Gastrocnemius medialis (tissue), 4 donors: ENCODE results near the gene KCNAB3. TPM values are rescaled to one million over a fixed set of nuclear protein-coding genes. Genes with fewer than 3 reads are reported as not detected.

ENCODE experiments used
- ATAC-seq, 2 donors: fragments of 150-250 bp; one replicate each; pipeline ENCODE4 v1.9.1; 2016
- DNase-seq, 2 donors: peaks; one replicate each; pipeline ENCODE4 v3.0.0-alpha.2; 2019
- H3K27ac ChIP-seq, 4 donors: fragments of 200-600 bp; sonication (generic); 1 replicate in 1 of 4; 2 replicates in 3 of 4; pipeline ENCODE4 v1.5.1; 2016 to 2018; ENCODE audit warnings: mild to moderate bottlenecking in 2 of 4, moderate library complexity in 1 of 4
- H3K27me3 ChIP-seq, 3 donors: fragments of 200-600 bp; sonication (generic) in 2 of 3; 1 replicate in 1 of 3; 2 replicates in 2 of 3; pipeline versions ENCODE4 v1.5.1 to v1.6.0; 2016 to 2019; ENCODE audit warnings: mild to moderate bottlenecking in 1 of 3, moderate library complexity in 1 of 3
- H3K36me3 ChIP-seq, 2 donors: fragments of 200-600 bp; sonication (generic) in 1 of 2; one replicate each; pipeline ENCODE4 v1.5.1; 2017 to 2018
- H3K4me1 ChIP-seq, 2 donors: fragments of 200-600 bp; sonication (generic) in 1 of 2; one replicate each; pipeline ENCODE4 v1.5.1; 2016 to 2017; ENCODE audit warnings: mild to moderate bottlenecking in 2 of 2
- H3K4me3 ChIP-seq, 4 donors: fragments of 200-600 bp; sonication (generic) in 3 of 4; 1 replicate in 1 of 4; 2 replicates in 3 of 4; pipeline ENCODE4 v1.5.1; 2016 to 2019; ENCODE audit warnings: mild to moderate bottlenecking in 2 of 4
- H3K9me3 ChIP-seq, 3 donors: fragments of 200-600 bp; sonication (generic) in 2 of 3; 1 replicate in 1 of 3; 2 replicates in 2 of 3; pipeline ENCODE4 v1.5.1; 2016 to 2019
- CTCF ChIP-seq, 5 experiments: fragments of 450-650 bp in 3 of 5; fragments of 200-600 bp in 2 of 5; sonication (generic) in 2 of 5; IDR thresholded peaks in 4 of 5; conservative IDR thresholded peaks in 1 of 5; 1 replicate in 4 of 5; 2 replicates in 1 of 5; pipeline ENCODE4 v1.5.1; 2016 to 2019; ENCODE audit warnings: antibody characterized with exemption in 5 of 5, mild to moderate bottlenecking in 3 of 5, moderate library complexity in 3 of 5
- POLR2A ChIP-seq, 2 donors: fragments of 450-650 bp; IDR thresholded peaks; one replicate each; pipeline ENCODE4 v1.6.1; 2017; ENCODE audit warnings: antibody characterized with exemption in 2 of 2, mild to moderate bottlenecking in 2 of 2, moderate library complexity in 2 of 2
- in situ Hi-C, 4 donors: fragments of 200-750 bp; cut with MboI; loops; one replicate each; pipeline versions ENCODE4 v1.15.0 to v1.8.0; 2017; ENCODE audit warnings: low sequenced_read_pairs in 4 of 4
- intact Hi-C: fragments of 100-400 bp; cut with DNase I; formaldehyde crosslinking; loops from one replicate; pipeline ENCODE4 v1.15.1; 2023; ENCODE audit warnings: low total_unique reads
- total RNA-seq, 4 donors: library from RNA; depleted of rRNA; stranded (reverse); fragments of >200 nt; gene quantifications; one replicate each; pipeline versions ENCODE4 v1.1.0 to v1.2.3, GENCODE V29; 2016

KCNAB3 gene
- total RNA-seq, 4 donors from 2014 or later: 0.42 TPM; not detected in 3

GRCh38 chr17:7944326-7944725 lies 14.7 kb upstream of the KCNAB3 start:
- DNase-seq (no peak), ATAC-seq (no peak)
- no peaks in the 10 kb centered on the region for H3K9me3 ChIP-seq
- no peak overlapping the region for H3K4me3 ChIP-seq
- no peak overlapping the region for H3K27ac ChIP-seq
- no peaks in the 10 kb centered on the region for H3K27me3 ChIP-seq
- H3K4me1 ChIP-seq: no peaks in the 10 kb centered on the region
- intact Hi-C loops (no loop called here), in situ Hi-C loops (no loop called here)
- peaks cover 0 to 77% of the 10 kb centered on the region in 2 donors for H3K36me3 ChIP-seq
- TF ChIP-seq CTCF (IDR thresholded peaks at IDR 0.05 in 4 of 5, conservative IDR thresholded peaks at IDR 0.05 in 1 of 5): no peak
- no peak for TF ChIP-seq POLR2A (IDR thresholded peaks at IDR 0.05)

- no peaks in the 10 kb centered on the region for H3K4me1 ChIP-seq
- no peak for ATAC-seq
- no peaks in the 10 kb centered on the region for H3K9me3 ChIP-seq
- in situ Hi-C loops: no loop called here
- no peak for TF ChIP-seq CTCF (IDR thresholded peaks at IDR 0.05 in 4 of 5, conservative IDR thresholded peaks at IDR 0.05 in 1 of 5)
- TF ChIP-seq POLR2A (IDR thresholded peaks at IDR 0.05): no peak
- DNase-seq: no peak
- H3K27me3 ChIP-seq: no peaks in the 10 kb centered on the region
- peaks cover 0 to 70% of the 10 kb centered on the region in 2 donors for H3K36me3 ChIP-seq
- H3K27ac ChIP-seq: no peak overlapping the region
- intact Hi-C loops: no loop called here
- no peak overlapping the region for H3K4me3 ChIP-seq
Measured at GRCh38 chr17:7943291-7943690, 13.6 kb upstream of the KCNAB3 start.

GRCh38 chr17:7940743-7941142 lies 11.1 kb upstream of the KCNAB3 start:
- no peak overlapping the region for H3K4me3 ChIP-seq
- in situ Hi-C loops: no loop called here
- H3K27ac ChIP-seq: no peak overlapping the region
- no peaks in the 10 kb centered on the region for H3K4me1 ChIP-seq
- intact Hi-C loops: no loop called here
- DNase-seq (no peak), ATAC-seq (no peak)
- H3K36me3 ChIP-seq: peaks cover 0 to 66% of the 10 kb centered on the region in 2 donors
- TF ChIP-seq CTCF (IDR thresholded peaks at IDR 0.05 in 4 of 5, conservative IDR thresholded peaks at IDR 0.05 in 1 of 5) (no peak), POLR2A (IDR thresholded peaks at IDR 0.05) (no peak)
- no peaks in the 10 kb centered on the region for H3K9me3 ChIP-seq
- no peaks in the 10 kb centered on the region for H3K27me3 ChIP-seq

GRCh38 chr17:7940034-7940433 lies 10.4 kb upstream of the KCNAB3 start:
- no peak overlapping the region for H3K4me3 ChIP-seq
- ATAC-seq: no peak
- in situ Hi-C loops (no loop called here), intact Hi-C loops (no loop called here)
- DNase-seq: no peak
- TF ChIP-seq CTCF (IDR thresholded peaks at IDR 0.05 in 4 of 5, conservative IDR thresholded peaks at IDR 0.05 in 1 of 5): no peak
- no peak for TF ChIP-seq POLR2A (IDR thresholded peaks at IDR 0.05)
- no peaks in the 10 kb centered on the region for H3K27me3 ChIP-seq
- H3K27ac ChIP-seq: no peak overlapping the region
- no peaks in the 10 kb centered on the region for H3K4me1 ChIP-seq
- H3K36me3 ChIP-seq: peaks cover 0 to 66% of the 10 kb centered on the region in 2 donors
- H3K9me3 ChIP-seq: no peaks in the 10 kb centered on the region

- DNase-seq (no peak), ATAC-seq (no peak)
- no peak overlapping the region for H3K27ac ChIP-seq
- peaks cover 0 to 50% of the 10 kb centered on the region in 2 donors for H3K36me3 ChIP-seq
- H3K4me1 ChIP-seq: peaks cover 17 to 19% of the 10 kb centered on the region in 2 donors
- no peak overlapping the region for H3K4me3 ChIP-seq
- no peaks in the 10 kb centered on the region for H3K27me3 ChIP-seq
- intact Hi-C loops: no loop called here
- in situ Hi-C loops: no loop called here
- TF ChIP-seq CTCF (IDR thresholded peaks at IDR 0.05 in 4 of 5, conservative IDR thresholded peaks at IDR 0.05 in 1 of 5) (no peak), POLR2A (IDR thresholded peaks at IDR 0.05) (no peak)
- H3K9me3 ChIP-seq: no peaks in the 10 kb centered on the region
Measured at GRCh38 chr17:7935859-7936258, 6.2 kb upstream of the KCNAB3 start.
